ENCODE measurements around the gene C1RL.

DNA sequence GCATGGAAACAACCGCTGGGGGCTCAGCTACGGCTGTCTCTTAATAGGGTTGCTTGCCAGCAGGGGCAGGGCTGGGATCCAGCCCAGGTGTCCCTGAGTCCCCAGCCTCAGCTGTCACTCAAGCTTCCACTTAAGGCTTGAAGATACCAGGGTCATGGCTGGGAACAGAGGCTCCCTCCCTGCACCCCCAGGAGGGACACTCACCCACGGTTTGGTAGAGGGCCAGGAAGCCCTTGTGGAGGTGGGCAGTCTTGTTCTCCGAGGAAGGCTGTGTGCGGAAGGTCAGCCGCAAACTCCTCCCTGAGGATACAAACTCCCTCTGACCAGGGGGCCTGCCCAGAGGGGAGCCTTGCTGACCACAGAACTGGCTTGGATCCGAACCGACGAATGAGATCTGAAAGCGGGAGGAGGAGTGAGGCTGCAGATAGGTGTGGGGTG lies 7.3 kb downstream of the C1RL start:
- TF ChIP-seq, protein P1, sequence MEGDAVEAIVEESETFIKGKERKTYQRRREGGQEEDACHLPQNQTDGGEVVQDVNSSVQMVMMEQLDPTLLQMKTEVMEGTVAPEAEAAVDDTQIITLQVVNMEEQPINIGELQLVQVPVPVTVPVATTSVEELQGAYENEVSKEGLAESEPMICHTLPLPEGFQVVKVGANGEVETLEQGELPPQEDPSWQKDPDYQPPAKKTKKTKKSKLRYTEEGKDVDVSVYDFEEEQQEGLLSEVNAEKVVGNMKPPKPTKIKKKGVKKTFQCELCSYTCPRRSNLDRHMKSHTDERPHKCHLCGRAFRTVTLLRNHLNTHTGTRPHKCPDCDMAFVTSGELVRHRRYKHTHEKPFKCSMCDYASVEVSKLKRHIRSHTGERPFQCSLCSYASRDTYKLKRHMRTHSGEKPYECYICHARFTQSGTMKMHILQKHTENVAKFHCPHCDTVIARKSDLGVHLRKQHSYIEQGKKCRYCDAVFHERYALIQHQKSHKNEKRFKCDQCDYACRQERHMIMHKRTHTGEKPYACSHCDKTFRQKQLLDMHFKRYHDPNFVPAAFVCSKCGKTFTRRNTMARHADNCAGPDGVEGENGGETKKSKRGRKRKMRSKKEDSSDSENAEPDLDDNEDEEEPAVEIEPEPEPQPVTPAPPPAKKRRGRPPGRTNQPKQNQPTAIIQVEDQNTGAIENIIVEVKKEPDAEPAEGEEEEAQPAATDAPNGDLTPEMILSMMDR (IDR thresholded peaks at IDR 0.05; ENCODE audit: borderline replicate concordance, extremely low read depth, low read length, poor library complexity, severe bottlenecking): no peak
- TF ChIP-seq EZH2 (IDR thresholded peaks at IDR 0.05; ENCODE audit: borderline replicate concordance, low read depth, low read length, severe bottlenecking): no peak

All from DND-41 (cell line).